GM23248 (cell line): ENCODE results near the gene MED28. TPM values are rescaled to one million over a fixed set of nuclear protein-coding genes. Genes with fewer than 3 reads are reported as not detected.

Experiments
- DNase-seq: peaks from one replicate; pipeline ENCODE4 v3.0.0-alpha.2; 2015
- H2AFZ ChIP-seq: fragments of 200-600 bp; sonication (generic); 2 replicates; pipeline ENCODE4 v1.6.1; 2016; ENCODE audit warnings: antibody characterized with exemption
- H3F3A ChIP-seq: fragments of 200-600 bp; sonication (generic); 2 replicates; pipeline ENCODE4 v1.6.1; 2016; ENCODE audit warnings: mild to moderate bottlenecking, antibody characterized with exemption, mixed run types; ENCODE audit not compliant: insufficient read depth
- H3K27ac ChIP-seq: fragments of 200-600 bp; sonication (generic); 2 replicates; pipeline ENCODE4 v1.5.1; 2016; ENCODE audit warnings: mild to moderate bottlenecking
- H3K27me3 ChIP-seq: fragments of 200-600 bp; sonication (generic); replicated peaks from 2 replicates; pipeline ENCODE4 v1.6.1; 2016; ENCODE audit warnings: mild to moderate bottlenecking; ENCODE audit not compliant: insufficient read depth
- H3K36me3 ChIP-seq: fragments of 200-600 bp; sonication (generic); 2 replicates; pipeline ENCODE4 v1.6.1; 2016; ENCODE audit warnings: low read depth, mild to moderate bottlenecking
- H3K4me1 ChIP-seq: fragments of 200-600 bp; sonication (generic); 2 replicates; pipeline ENCODE4 v1.6.1; 2016; ENCODE audit warnings: mild to moderate bottlenecking; ENCODE audit not compliant: insufficient read depth
- H3K4me2 ChIP-seq: fragments of 200-600 bp; sonication (generic); one replicate; pipeline ENCODE4 v1.6.1; 2016; ENCODE audit warnings: mild to moderate bottlenecking; ENCODE audit not compliant: unreplicated experiment
- H3K4me3 ChIP-seq: fragments of 200-600 bp; sonication (generic); 2 replicates; pipeline ENCODE4 v1.5.1; 2016; ENCODE audit warnings: mild to moderate bottlenecking
- H3K79me2 ChIP-seq: fragments of 200-600 bp; sonication (generic); 2 replicates; pipeline ENCODE4 v1.6.1; 2016; ENCODE audit warnings: mild to moderate bottlenecking; ENCODE audit not compliant: insufficient read depth
- H3K9ac ChIP-seq: fragments of 200-600 bp; sonication (generic); 2 replicates; pipeline ENCODE4 v1.6.1; 2016; ENCODE audit warnings: mild to moderate bottlenecking
- H3K9me2 ChIP-seq: fragments of 200-600 bp; sonication (generic); 2 replicates; pipeline ENCODE4 v1.6.1; 2016; ENCODE audit warnings: mixed run types, mild to moderate bottlenecking, moderate library complexity; ENCODE audit not compliant: insufficient read depth
- H3K9me3 ChIP-seq: fragments of 200-600 bp; sonication (generic); one replicate; pipeline ENCODE4 v1.6.1; 2017; ENCODE audit warnings: low read depth
- H4K20me1 ChIP-seq: fragments of 200-600 bp; sonication (generic); 2 replicates; pipeline ENCODE4 v1.6.0; 2016; ENCODE audit not compliant: insufficient read depth
- EZH2 ChIP-seq: fragments of 200-600 bp; sonication (generic); IDR thresholded peaks from 2 replicates; pipeline ENCODE4 v1.6.1; 2018; ENCODE audit warnings: antibody characterized with exemption, mild to moderate bottlenecking; ENCODE audit not compliant: insufficient read depth, poor library complexity, severe bottlenecking
- EZH2phosphoT487 ChIP-seq: fragments of 200-600 bp; sonication (generic); IDR thresholded peaks from 2 replicates; pipeline ENCODE4 v1.6.1; 2018; ENCODE audit warnings: antibody characterized with exemption, moderate library complexity, mild to moderate bottlenecking, low read depth; ENCODE audit not compliant: insufficient read depth
- WGBS, 2 experiments: methylation state at CpG; one replicate each; pipeline ENCODE4 v1.1.6; 2015 to 2017; ENCODE audit warnings: low lambda C conversion rate in 2 of 2, low coverage in 1 of 2; ENCODE audit errors: missing lambda C conversion rate in 2 of 2; 5-methylcytosine and 5-hydroxymethylcytosine counted together
- in situ Hi-C: fragments of 300-500 bp; cut with MboI; formaldehyde crosslinking; loops from 2 replicates; pipeline ENCODE4 v1.15.0; 2020
- polyA plus RNA-seq: library from polyadenylated mRNA; unstranded; fragments of >200 nt; fragmentation: Nextera tagmentation; extraction: Ambion mirVana; gene quantifications from 2 replicates; pipeline ENCODE4 v1.2.1, GENCODE V29; 2016
- total RNA-seq: library from RNA; depleted of rRNA; stranded (reverse); fragments of >200 nt; shearing (Covaris generic); gene quantifications from 2 replicates; pipeline ENCODE4 v1.2.3, GENCODE V29; 2014

Gene MED28
- total and polyA plus RNA-seq, 2 experiments from 2014 or later = 3.9 to 34.1 TPM

DNA sequence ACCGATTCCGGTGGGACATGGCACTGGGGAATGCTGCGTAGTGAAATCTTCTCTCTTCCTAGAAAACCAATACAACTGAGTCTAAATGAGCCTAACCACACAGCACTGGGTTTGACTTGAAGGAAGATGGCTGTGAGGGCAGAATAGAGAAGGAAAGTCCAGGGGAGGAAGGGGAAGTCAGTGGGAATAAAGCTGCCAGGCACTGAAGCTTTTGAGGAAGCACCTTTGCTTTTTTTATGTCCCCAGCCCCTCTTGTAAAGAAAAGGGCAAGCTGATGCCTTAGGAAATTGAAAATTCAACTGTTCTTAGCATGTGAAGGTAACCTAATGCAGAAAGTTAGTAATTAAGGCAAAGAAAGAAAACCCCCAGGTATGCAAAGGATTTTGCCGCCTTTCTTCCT lies 20.6 kb downstream of the MED28 start:
- H3K9ac ChIP-seq = no peak overlapping the region
- no peak overlapping the region for H2AFZ ChIP-seq
- no peak overlapping the region for H3K4me2 ChIP-seq
- TF ChIP-seq EZH2phosphoT487 (no peak), EZH2 (no peak)
- no peaks in the 10 kb centered on the region for H3K27me3 ChIP-seq
- no peaks in the 10 kb centered on the region for H3K9me3 ChIP-seq
- no peak overlapping the region for H3K27ac ChIP-seq
- no peaks in the 10 kb centered on the region for H3K9me2 ChIP-seq
- DNase-seq = no peak
- H3K79me2 ChIP-seq = 0 out of 2 replicates have a peak, but pooled peaks cover 3% of the 10 kb centered on the region
- 97 to 98% methylated on average over 4 of the region's 4 CpGs for WGBS, 2 experiments
- no peaks in the 10 kb centered on the region for H3K4me1 ChIP-seq
- no peak overlapping the region for H3K4me3 ChIP-seq
- no peaks in the 10 kb centered on the region for H4K20me1 ChIP-seq
- peaks cover 23% of the 10 kb centered on the region for H3F3A ChIP-seq
- peaks cover 40% of the 10 kb centered on the region; the same call in 1 of the 2 replicates for H3K36me3 ChIP-seq
- in situ Hi-C loops = loop anchor here (10.0 kb wide), 1 partner anchor 960 kb away; no protein-coding TSS in a partner anchor

GRCh38 chr4:17636341-17636695 lies 21.9 kb downstream of the MED28 start:
- Histone ChIP-seq H3F3A (peaks cover 23% of the 10 kb centered on the region), H3K4me1 (no peaks in the 10 kb centered on the region), H3K79me2 (no peaks in the 10 kb centered on the region), H3K9me3 (no peaks in the 10 kb centered on the region), H3K4me3 (no peak overlapping the region), H3K27ac (no peak overlapping the region), H4K20me1 (no peaks in the 10 kb centered on the region), H3K4me2 (no peak overlapping the region), H3K9ac (no peak overlapping the region), H3K36me3 (peaks cover 34% of the 10 kb centered on the region; the same call in 1 of the 2 replicates), H2AFZ (no peak overlapping the region), H3K9me2 (no peaks in the 10 kb centered on the region), H3K27me3 (no peaks in the 10 kb centered on the region)
- in situ Hi-C loops = loop anchor here (10.0 kb wide), 1 partner anchor 958 kb away; no protein-coding TSS in a partner anchor
- WGBS, 2 experiments = 87 to 88% methylated on average over 15 to 17 of the region's 17 CpGs
- no peak for DNase-seq
- TF ChIP-seq EZH2 (no peak), EZH2phosphoT487 (no peak)

- WGBS, 2 experiments = 47 to 50% methylated on average over 30 to 32 of the region's 32 CpGs
- H3K9ac ChIP-seq = no peak overlapping the region
- H3K9me2 ChIP-seq = no peaks in the 10 kb centered on the region
- peak; percentile 86 for DNase-seq
- peaks cover 23% of the 10 kb centered on the region for H3F3A ChIP-seq
- peaks cover 28% of the 10 kb centered on the region; the same call in 1 of the 2 replicates for H3K36me3 ChIP-seq
- no peaks in the 10 kb centered on the region for H3K27me3 ChIP-seq
- no peaks in the 10 kb centered on the region for H3K79me2 ChIP-seq
- no peaks in the 10 kb centered on the region for H4K20me1 ChIP-seq
- no peak overlapping the region for H3K4me3 ChIP-seq
- no peak for TF ChIP-seq EZH2phosphoT487
- no peak for TF ChIP-seq EZH2
- no peak overlapping the region for H2AFZ ChIP-seq
- in situ Hi-C loops = loop anchor here (10.0 kb wide), 1 partner anchor 958 kb away; no protein-coding TSS in a partner anchor
- H3K4me1 ChIP-seq = no peaks in the 10 kb centered on the region
- no peaks in the 10 kb centered on the region for H3K9me3 ChIP-seq
- H3K4me2 ChIP-seq = no peak overlapping the region
- no peak overlapping the region for H3K27ac ChIP-seq
Measured at GRCh38 chr4:17636696-17637622, 22.5 kb downstream of the MED28 start.

DNA sequence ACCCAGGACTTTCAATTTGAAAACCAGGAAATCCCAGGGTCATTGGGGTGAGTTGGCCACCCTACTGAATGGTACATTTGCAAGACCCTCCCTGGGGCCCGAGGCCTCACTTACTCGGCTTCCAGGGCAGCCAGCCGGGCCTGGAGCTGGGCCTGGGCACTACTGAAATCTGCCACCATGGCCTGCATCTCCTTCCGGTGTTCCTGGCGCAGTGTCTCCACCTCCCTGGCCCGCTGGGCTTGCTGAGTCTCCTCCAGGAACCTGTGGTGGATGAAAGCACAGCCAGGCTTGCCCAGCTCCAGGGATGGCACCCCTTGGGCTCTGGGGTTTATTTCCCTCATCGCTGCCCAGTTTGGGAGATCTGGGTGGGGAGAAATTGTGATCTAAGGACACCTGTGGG lies 24.7 kb downstream of the MED28 start:
- 90 to 92% methylated on average over 7 of the region's 7 CpGs for WGBS, 2 experiments
- no peaks in the 10 kb centered on the region for H4K20me1 ChIP-seq
- H3K27me3 ChIP-seq = no peaks in the 10 kb centered on the region

More for the DNA sequence above, 24.7 kb downstream of the MED28 start:
- TF ChIP-seq EZH2phosphoT487 (no peak), EZH2 (no peak)
- Histone ChIP-seq H2AFZ (no peak overlapping the region), H3K4me3 (no peak overlapping the region), H3K79me2 (no peaks in the 10 kb centered on the region), H3K4me2 (no peak overlapping the region), H3K9ac (no peak overlapping the region), H3F3A (peaks cover 18% of the 10 kb centered on the region), H3K9me3 (no peaks in the 10 kb centered on the region), H3K36me3 (peaks cover 8% of the 10 kb centered on the region; the same call in 1 of the 2 replicates), H3K27ac (no peak overlapping the region), H3K9me2 (no peaks in the 10 kb centered on the region), H3K4me1 (no peaks in the 10 kb centered on the region)
- in situ Hi-C loops = loop anchor here (10.0 kb wide), 1 partner anchor 956 kb away; no protein-coding TSS in a partner anchor
- DNase-seq = no peak
